GM19193 (cell line): ENCODE results near the gene EDC3.

Source experiments
- POLR2A ChIP-seq: IDR thresholded peaks from 4 replicates; pipeline ENCODE4 v1.6.1; 2011; ENCODE audit not compliant: insufficient read depth, insufficient read length; ENCODE audit errors: extremely low read depth

Gene EDC3

GRCh38 chr15:74624020-74624602 is 71.7 kb downstream of the EDC3 start:
- no peak for TF ChIP-seq POLR2A

DNA sequence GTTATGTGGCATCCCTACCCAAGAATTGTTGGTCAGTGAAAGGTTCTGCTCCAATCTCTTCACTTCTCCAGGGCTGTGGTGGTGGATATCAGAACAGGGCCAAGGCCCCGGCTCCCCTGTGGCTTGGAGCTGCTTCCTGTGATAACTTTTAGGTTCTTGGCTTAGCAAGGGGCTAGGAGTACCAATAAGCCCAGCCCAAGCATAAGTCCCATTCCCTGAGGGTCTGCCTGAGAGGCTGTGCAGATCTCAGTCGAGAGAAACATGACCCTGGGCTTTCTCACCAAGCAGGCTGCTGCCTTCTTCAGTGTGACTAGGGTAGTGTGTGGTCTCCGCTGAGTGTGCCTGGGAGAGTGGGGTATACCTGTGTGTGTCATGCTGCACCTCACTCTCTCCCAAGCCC is 73.1 kb downstream of the EDC3 start:
- TF ChIP-seq POLR2A, result no peak

DNA sequence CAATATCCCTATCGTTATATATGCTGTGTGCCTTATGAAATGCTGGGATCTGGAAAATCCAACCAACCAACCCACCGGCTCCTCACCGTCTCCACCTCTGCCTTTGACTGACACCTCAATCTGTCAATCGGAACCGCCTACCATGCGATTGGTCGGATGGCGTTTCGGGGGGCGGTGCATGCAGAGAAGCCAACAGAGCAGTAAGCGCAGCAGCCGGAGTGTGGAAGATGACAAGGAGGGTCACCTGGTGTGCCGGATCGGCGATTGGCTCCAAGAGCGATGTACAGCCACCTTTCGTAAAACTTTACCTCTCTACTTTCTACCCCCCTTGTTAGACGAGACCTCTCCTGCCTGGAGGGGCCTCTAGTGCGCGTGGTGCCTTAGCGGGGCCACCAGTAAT is 73.9 kb downstream of the EDC3 start:
- TF ChIP-seq POLR2A, result no peak

- TF ChIP-seq POLR2A, result no peak
These were observed 74.3 kb downstream of the EDC3 start for GRCh38 chr15:74621546-74621920.

- no peak for TF ChIP-seq POLR2A
These were observed 74.9 kb downstream of the EDC3 start for GRCh38 chr15:74620636-74621545.

DNA sequence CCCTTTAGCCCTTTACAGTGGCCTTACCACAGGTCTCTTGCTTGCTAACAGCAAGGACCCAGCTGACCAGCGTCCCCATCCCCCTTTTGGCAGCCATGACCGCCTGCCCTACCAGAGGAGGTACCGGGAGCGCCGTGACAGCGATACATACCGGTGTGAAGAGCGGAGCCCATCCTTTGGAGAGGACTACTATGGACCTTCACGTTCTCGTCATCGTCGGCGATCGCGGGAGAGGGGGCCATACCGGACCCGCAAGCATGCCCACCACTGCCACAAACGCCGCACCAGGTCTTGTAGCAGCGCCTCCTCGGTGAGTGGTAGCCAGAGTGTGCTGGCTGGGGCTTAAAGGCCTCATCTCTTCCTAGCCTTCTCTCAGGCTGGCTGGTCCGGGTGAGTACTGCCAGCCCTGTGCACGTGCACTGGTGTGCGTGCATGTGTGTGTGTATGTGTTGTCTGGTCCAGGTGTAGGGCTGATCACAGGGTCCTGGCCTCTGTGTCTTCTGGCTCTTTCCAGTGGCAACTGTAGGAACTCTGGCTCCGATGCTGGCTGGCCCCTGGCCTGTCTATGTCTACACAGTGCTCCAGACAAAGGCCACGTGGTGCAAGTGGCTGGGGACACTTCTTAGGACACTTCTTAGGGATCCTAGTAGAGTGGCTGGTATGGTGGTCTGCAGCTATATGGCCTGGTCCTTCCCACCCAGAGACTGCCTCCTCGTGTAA is 75.7 kb downstream of the EDC3 start:
- no peak for TF ChIP-seq POLR2A

DNA sequence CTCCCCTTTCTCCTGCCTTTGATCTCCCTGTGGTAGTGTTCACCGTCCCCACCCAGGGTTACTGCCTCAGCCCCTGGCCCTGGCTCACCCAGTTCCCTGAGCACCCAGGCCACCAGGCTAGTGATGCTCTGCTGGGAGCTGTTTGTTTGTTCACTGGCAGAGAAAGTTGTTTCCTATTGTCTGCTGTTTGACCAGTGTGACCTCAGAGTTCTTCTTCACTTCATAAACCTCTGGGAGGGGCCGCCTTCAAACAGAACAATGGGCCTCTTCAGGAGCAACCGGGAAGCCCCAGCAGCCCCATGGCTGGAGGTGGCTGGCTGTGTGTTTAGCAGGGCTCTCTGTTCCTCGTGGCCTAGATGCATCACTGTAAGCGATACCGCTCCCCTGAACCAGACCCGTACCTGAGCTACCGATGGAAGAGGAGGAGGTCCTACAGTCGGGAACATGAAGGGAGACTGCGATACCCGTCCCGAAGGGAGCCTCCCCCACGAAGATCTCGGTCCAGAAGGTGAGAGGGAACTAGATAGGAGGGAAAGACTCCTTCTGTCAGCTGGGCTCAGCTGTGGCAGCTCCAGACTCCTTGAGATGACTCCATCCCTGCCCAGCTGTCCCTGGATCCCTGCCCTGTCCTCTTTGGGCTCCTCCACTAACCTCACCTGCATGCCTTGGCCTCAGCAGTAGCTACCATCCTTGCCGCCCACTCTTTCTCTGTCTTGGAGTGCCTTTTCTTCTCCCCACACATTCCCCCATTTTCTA is 76.8 kb downstream of the EDC3 start:
- no peak for TF ChIP-seq POLR2A

GRCh38 chr15:74616996-74617395 is 78.8 kb downstream of the EDC3 start:
- no peak for TF ChIP-seq POLR2A

DNA sequence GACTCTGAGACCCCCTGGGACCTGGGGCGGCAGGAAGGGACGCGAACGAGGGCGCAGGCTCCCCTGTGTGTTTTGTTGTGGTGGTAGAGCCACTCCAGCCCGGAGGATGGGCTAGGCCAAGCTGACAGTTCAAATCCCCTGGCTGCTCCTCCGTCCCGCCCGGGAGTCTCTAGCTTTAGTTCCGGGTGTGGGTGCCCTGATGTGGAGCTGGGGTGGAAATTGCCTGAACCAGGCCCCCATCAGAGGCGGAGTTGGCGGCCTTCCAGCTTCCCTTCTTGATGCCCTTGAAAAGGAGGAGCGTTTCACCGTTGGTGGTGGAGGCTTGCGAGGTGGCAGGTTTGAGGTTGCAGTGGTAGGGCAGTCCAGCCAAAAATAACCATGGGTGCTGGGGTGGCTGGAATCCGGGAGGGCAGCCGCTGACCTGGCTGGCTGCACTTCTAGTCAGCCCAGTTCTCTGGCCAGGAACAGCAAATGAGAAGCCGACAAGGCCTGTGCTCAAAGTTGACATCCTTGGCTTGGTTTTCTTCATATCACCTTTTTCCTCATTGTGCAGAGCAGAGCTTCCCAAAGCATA is 79.4 kb downstream of the EDC3 start:
- no peak for TF ChIP-seq POLR2A

- peak; percentile 76 for TF ChIP-seq POLR2A
These were observed 80.1 kb downstream of the EDC3 start, which contains the start of gene CLK3 for GRCh38 chr15:74615508-74616365. Gene CLK3 (plus strand): TSS chr15:74615836. CDS start chr15:74619197, 3,361 bp downstream.

- no peak for TF ChIP-seq POLR2A
These were observed 80.9 kb downstream of the EDC3 start for GRCh38 chr15:74614744-74615507.

DNA sequence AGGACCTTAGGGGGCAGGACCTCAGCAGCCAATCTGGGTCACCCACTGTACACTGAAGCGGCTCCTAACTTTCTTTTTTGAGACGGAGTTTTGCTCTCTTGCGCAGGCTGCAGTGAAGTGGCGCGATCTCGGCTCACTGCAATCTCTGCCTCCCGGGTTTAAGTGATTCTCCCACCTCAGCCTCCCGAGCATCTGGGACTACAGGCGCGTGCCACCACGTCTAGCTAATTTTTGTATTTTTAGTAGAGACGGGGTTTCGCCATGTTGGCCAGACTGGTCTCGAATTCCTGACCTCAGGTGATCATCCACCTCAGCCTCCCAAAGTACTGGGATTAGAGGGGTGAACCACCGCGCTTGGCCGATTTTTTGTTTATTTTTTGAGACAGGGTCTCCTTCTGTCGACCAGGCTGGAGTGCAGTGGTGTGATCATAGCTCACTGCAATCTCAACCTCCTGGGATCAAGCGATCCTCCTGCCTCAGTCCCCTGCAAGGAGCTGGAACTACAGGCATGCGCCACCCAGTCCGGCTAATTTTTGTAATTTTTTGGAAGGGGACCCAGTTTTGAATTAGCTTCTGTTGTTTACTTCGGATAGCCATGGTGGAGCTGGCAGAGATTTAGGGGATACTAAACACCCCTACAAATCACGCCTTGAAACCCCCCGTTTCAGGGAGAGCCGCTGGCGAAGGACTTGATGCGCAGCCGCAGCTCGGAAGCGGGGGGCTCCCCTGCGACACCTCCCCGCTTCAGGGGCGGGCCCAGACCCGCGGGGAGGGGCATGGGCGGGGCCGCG is 81.7 kb downstream of the EDC3 start:
- TF ChIP-seq POLR2A, result no peak
